Esophagus muscularis mucosa (tissue), 4 donors: ENCODE data around the gene TOX2. TPM values are rescaled to one million over a fixed set of nuclear protein-coding genes. Genes with fewer than 3 reads are reported as not detected.

Experiments used
- DNase-seq: peaks from one replicate; pipeline ENCODE4 v3.0.0-alpha.2; 2017; ENCODE audit errors: extremely low spot score
- H3K27ac ChIP-seq, 4 donors: fragments of 200-600 bp; sonication (generic); replicated peaks in 1 of 4; 1 replicate in 3 of 4; 2 replicates in 1 of 4; pipeline ENCODE4 v1.5.1; 2016 to 2019; ENCODE audit warnings: mild to moderate bottlenecking in 1 of 4
- H3K27me3 ChIP-seq, 4 donors: fragments of 200-600 bp; sonication (generic); one replicate each; pipeline versions ENCODE4 v1.5.1 to v1.6.0; 2016 to 2019
- H3K36me3 ChIP-seq, 4 donors: fragments of 200-600 bp; sonication (generic); one replicate each; pipeline ENCODE4 v1.5.1; 2016 to 2019
- H3K4me1 ChIP-seq, 4 donors: fragments of 200-600 bp; sonication (generic); one replicate each; pipeline ENCODE4 v1.5.1; 2016 to 2019
- H3K4me3 ChIP-seq, 4 donors: fragments of 200-600 bp; sonication (generic); 1 replicate in 2 of 4; 2 replicates in 2 of 4; pipeline ENCODE4 v1.5.1; 2016 to 2019; ENCODE audit warnings: mild to moderate bottlenecking in 4 of 4, moderate library complexity in 1 of 4
- H3K9me3 ChIP-seq, 4 donors: fragments of 200-600 bp; sonication (generic); 1 replicate in 3 of 4; 2 replicates in 1 of 4; pipeline ENCODE4 v1.5.1; 2016 to 2019
- EP300 ChIP-seq: sonication (generic); formaldehyde crosslinking; IDR thresholded peaks from one replicate; pipeline ENCODE4 v1.6.1; 2017; ENCODE audit warnings: antibody characterized with exemption
- POLR2A ChIP-seq: fragments of 450-650 bp; IDR thresholded peaks from one replicate; pipeline ENCODE4 v1.6.1; 2017; ENCODE audit warnings: antibody characterized with exemption, moderate library complexity, mild to moderate bottlenecking, low read depth
- POLR2AphosphoS5 ChIP-seq, 2 donors: sonication (generic); formaldehyde crosslinking; IDR thresholded peaks; one replicate each; pipeline ENCODE4 v1.6.1; 2017; ENCODE audit warnings: antibody characterized with exemption in 2 of 2
- WGBS: methylation state at CpG from one replicate; pipeline ENCODE4 v1.1.5; 2018; 5-methylcytosine and 5-hydroxymethylcytosine counted together
- intact Hi-C: fragments of 100-400 bp; cut with DNase I; formaldehyde crosslinking; loops from one replicate; pipeline ENCODE4 v1.15.1; 2023
- total RNA-seq, 4 donors: library from RNA; depleted of rRNA; stranded (reverse); fragments of >200 nt; gene quantifications; one replicate each; pipeline versions ENCODE4 v1.1.0 to v1.2.1, GENCODE V29; 2016
- TF ChIP-seq, protein P1 (sequence below), 3 experiments: fragments of 200-600 bp in 2 of 3; fragments of 450-650 bp in 1 of 3; sonication (generic) in 2 of 3; IDR thresholded peaks; one replicate each; pipeline ENCODE4 v1.5.1; 2017 to 2019; ENCODE audit warnings: antibody characterized with exemption in 3 of 3, mild to moderate bottlenecking in 2 of 3, moderate library complexity in 1 of 3

TOX2 gene
- total RNA-seq, 4 donors from 2014 or later, result 19.4 to 39.5 (median 32.8) TPM

- WGBS, result 97% methylated on average over 4 of the region's 5 CpGs
- Histone ChIP-seq H3K27ac (no peak overlapping the region), H3K27me3 (no peaks in the 10 kb centered on the region), H3K4me3 (no peak overlapping the region), H3K9me3 (no peaks in the 10 kb centered on the region), H3K4me1 (no peaks in the 10 kb centered on the region), H3K36me3 (peaks cover 0 to 11% (median 0%) of the 10 kb centered on the region in 4 donors)
- no peak for DNase-seq
- intact Hi-C loops, result no loop called here
- TF ChIP-seq POLR2AphosphoS5 (IDR thresholded peaks at IDR 0.05), result no peak
- TF ChIP-seq, protein P1, sequence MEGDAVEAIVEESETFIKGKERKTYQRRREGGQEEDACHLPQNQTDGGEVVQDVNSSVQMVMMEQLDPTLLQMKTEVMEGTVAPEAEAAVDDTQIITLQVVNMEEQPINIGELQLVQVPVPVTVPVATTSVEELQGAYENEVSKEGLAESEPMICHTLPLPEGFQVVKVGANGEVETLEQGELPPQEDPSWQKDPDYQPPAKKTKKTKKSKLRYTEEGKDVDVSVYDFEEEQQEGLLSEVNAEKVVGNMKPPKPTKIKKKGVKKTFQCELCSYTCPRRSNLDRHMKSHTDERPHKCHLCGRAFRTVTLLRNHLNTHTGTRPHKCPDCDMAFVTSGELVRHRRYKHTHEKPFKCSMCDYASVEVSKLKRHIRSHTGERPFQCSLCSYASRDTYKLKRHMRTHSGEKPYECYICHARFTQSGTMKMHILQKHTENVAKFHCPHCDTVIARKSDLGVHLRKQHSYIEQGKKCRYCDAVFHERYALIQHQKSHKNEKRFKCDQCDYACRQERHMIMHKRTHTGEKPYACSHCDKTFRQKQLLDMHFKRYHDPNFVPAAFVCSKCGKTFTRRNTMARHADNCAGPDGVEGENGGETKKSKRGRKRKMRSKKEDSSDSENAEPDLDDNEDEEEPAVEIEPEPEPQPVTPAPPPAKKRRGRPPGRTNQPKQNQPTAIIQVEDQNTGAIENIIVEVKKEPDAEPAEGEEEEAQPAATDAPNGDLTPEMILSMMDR (IDR thresholded peaks at IDR 0.05), result no peak
- TF ChIP-seq POLR2A, result no peak
- TF ChIP-seq EP300, result no peak
Measured at GRCh38 chr20:43974695-43975094, 60.0 kb downstream of the TOX2 start.

DNA sequence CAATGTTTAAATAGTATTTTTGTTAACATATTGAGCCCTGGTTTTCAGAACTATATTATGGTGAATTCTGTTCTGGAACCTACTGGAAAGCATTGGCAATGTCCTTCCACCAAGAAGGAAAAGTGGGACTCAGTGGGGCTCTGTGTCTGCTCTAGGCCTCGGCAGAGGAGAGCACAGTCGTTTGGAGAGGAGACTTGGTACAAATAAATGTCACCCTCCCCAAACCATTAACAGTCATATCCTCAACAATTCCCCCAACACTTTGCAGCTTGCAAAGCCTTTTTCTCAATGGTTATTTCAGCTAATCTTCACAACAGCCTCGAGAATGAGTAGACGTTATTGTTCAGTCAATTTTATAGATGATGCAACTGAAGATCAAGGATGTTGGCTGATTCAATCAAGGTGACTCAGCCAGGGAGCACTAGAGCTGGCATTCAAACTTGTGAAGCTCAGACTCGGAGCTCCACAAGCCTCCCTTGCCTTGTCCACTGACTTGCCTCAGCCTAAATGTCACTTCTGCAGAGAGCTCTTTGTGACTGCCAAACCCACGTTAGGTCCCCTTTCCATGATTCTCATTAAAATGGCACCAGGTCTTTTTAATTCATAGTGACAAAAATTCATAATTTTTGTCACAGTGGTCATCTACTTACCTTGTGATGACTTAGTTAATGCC, 60.6 kb downstream of the TOX2 start:
- Histone ChIP-seq H3K9me3 (no peaks in the 10 kb centered on the region), H3K4me1 (no peaks in the 10 kb centered on the region), H3K27me3 (no peaks in the 10 kb centered on the region), H3K27ac (no peak overlapping the region), H3K4me3 (no peak overlapping the region), H3K36me3 (peaks cover 0 to 11% (median 0%) of the 10 kb centered on the region in 4 donors)
- intact Hi-C loops, result no loop called here
- no peak for TF ChIP-seq POLR2AphosphoS5 (IDR thresholded peaks at IDR 0.05)
- TF ChIP-seq, protein P1 (IDR thresholded peaks at IDR 0.05), result no peak
- TF ChIP-seq EP300, result no peak
- TF ChIP-seq POLR2A, result no peak
- DNase-seq, result no peak
- 77% methylated on average over 6 of the region's 6 CpGs for WGBS

DNA sequence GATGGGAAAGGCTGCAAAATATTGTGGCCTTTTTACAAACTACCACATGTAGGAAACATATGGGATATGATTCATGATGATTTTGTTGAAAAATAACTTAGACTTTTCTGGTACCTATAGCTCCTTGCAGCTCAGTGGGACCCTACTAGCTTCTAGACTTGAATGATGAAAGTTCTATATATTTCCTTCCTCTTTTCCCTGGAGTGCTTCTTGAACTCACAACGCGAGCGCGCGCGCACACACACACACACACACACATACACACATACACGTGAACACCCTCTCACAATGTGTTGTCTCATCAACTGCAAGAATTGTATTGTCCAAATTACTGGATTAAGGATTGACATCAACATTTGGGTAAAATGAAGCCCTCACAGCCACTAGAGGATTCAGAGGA, 61.9 kb downstream of the TOX2 start:
- TF ChIP-seq POLR2AphosphoS5 (IDR thresholded peaks at IDR 0.05) (no peak), EP300 (no peak), POLR2A (no peak)
- TF ChIP-seq, protein P1 (IDR thresholded peaks at IDR 0.05), result no peak
- WGBS, result 87% methylated on average over 7 of the region's 7 CpGs

GRCh38 chr20:43977252-43977651, 62.6 kb downstream of the TOX2 start:
- 81% methylated on average over 8 of the region's 8 CpGs for WGBS
- TF ChIP-seq EP300, result no peak
- TF ChIP-seq, protein P1 (IDR thresholded peaks at IDR 0.05), result no peak
- no peak for TF ChIP-seq POLR2A
- TF ChIP-seq POLR2AphosphoS5 (IDR thresholded peaks at IDR 0.05), result no peak

More for the DNA sequence above, 61.9 kb downstream of the TOX2 start:
- Histone ChIP-seq H3K4me3 (no peak overlapping the region), H3K27me3 (no peaks in the 10 kb centered on the region), H3K9me3 (no peaks in the 10 kb centered on the region), H3K36me3 (peaks cover 0 to 11% (median 0%) of the 10 kb centered on the region in 4 donors), H3K4me1 (no peaks in the 10 kb centered on the region), H3K27ac (no peak overlapping the region)
- intact Hi-C loops, result no loop called here
- no peak for DNase-seq

More at GRCh38 chr20:43977252-43977651, 62.6 kb downstream of the TOX2 start:
- Histone ChIP-seq H3K9me3 (no peaks in the 10 kb centered on the region), H3K4me3 (no peak overlapping the region), H3K4me1 (no peaks in the 10 kb centered on the region), H3K27me3 (no peaks in the 10 kb centered on the region), H3K27ac (no peak overlapping the region), H3K36me3 (peaks cover 0 to 11% (median 0%) of the 10 kb centered on the region in 4 donors)
- intact Hi-C loops, result no loop called here
- DNase-seq, result no peak
